CD8-positive, alpha-beta memory T cell (primary cell): Measurements from ENCODE around the gene GK2. TPM values are rescaled to one million over a fixed set of nuclear protein-coding genes. Genes with fewer than 3 reads are reported as not detected.

Experiments used
- CTCF ChIA-PET: fragments of 350-600 bp; sonication (Branson Sonifier 250); formaldehyde crosslinking; loops from one replicate; lab custom pipeline; 2021; ENCODE audit warnings: antibody characterized with exemption; lab: Charles Lee
- POLR2A ChIA-PET: fragments of 350-600 bp; sonication (Branson Sonifier 250); formaldehyde crosslinking; loops from one replicate; lab custom pipeline; 2021; ENCODE audit warnings: antibody characterized with exemption; lab: Charles Lee
- DNase-seq, 5 donors: peaks; one replicate each; pipeline versions ENCODE4 v3.0.0 to v3.0.0-alpha.2; 2020 to 2022; ENCODE audit warnings: mixed read lengths in 1 of 5
- H3K27ac ChIP-seq: one replicate; pipeline ENCODE4 v1.7.0; 2013; ENCODE audit warnings: low read depth, mild to moderate bottlenecking, low read length, moderate library complexity
- H3K27me3 ChIP-seq: 2 replicates; pipeline ENCODE4 v1.7.0; 2013; ENCODE audit warnings: low read length, mild to moderate bottlenecking; ENCODE audit not compliant: insufficient read depth, poor library complexity, severe bottlenecking
- H3K36me3 ChIP-seq: 2 replicates; pipeline ENCODE4 v1.7.0; 2013; ENCODE audit warnings: mild to moderate bottlenecking, low read length, moderate library complexity; ENCODE audit not compliant: insufficient read depth
- H3K4me1 ChIP-seq: 2 replicates; pipeline ENCODE4 v1.7.0; 2013; ENCODE audit warnings: mild to moderate bottlenecking, low read length, moderate library complexity; ENCODE audit not compliant: insufficient read depth
- H3K4me3 ChIP-seq: 2 replicates; pipeline ENCODE4 v1.7.0; 2013; ENCODE audit warnings: mild to moderate bottlenecking, low read length
- H3K9me3 ChIP-seq: 2 replicates; pipeline ENCODE4 v1.7.0; 2013; ENCODE audit warnings: mild to moderate bottlenecking, low read length
- H3K27ac Mint-ChIP-seq, 8 donors: one replicate each; pipeline ENCODE4 v1.8.0; 2020 to 2021; ENCODE audit warnings: mixed read lengths in 8 of 8, mild to moderate bottlenecking in 6 of 8, inconsistent platforms in 3 of 8, moderate library complexity in 3 of 8
- H3K27me3 Mint-ChIP-seq, 2 donors: one replicate each; pipeline ENCODE4 v1.8.0; 2020 to 2021; ENCODE audit warnings: mixed read lengths in 2 of 2, mild to moderate bottlenecking in 1 of 2, moderate library complexity in 1 of 2
- H3K36me3 Mint-ChIP-seq, 3 donors: one replicate each; pipeline ENCODE4 v1.8.0; 2020 to 2021; ENCODE audit warnings: mixed read lengths in 3 of 3, inconsistent platforms in 1 of 3, mild to moderate bottlenecking in 1 of 3
- H3K4me1 Mint-ChIP-seq, 3 donors: one replicate each; pipeline ENCODE4 v1.8.0; 2020 to 2021; ENCODE audit warnings: mixed read lengths in 3 of 3, inconsistent platforms in 1 of 3, mild to moderate bottlenecking in 1 of 3
- H3K4me3 Mint-ChIP-seq, 7 donors: one replicate each; pipeline ENCODE4 v1.8.0; 2020 to 2021; ENCODE audit warnings: mixed read lengths in 7 of 7, mild to moderate bottlenecking in 6 of 7, moderate library complexity in 4 of 7, inconsistent platforms in 2 of 7
- H3K9me3 Mint-ChIP-seq, 5 donors: one replicate each; pipeline ENCODE4 v1.8.0; 2020 to 2022; ENCODE audit warnings: mixed read lengths in 5 of 5, mild to moderate bottlenecking in 3 of 5, moderate library complexity in 2 of 5, inconsistent platforms in 1 of 5
- polyA plus RNA-seq: library from polyadenylated mRNA; unstranded; fragments of 300-500 nt; fragmentation: Illumina TruSeq; gene quantifications from one replicate; pipeline ENCODE4 v1.2.3, GENCODE V29; 2021
- total RNA-seq, 2 experiments: library from RNA; stranded (reverse); gene quantifications; one replicate each; pipeline ENCODE4 v1.2.3, GENCODE V29; 2021

GK2 gene
- total and polyA plus RNA-seq, 3 experiments from 2014 or later, result not detected

DNA sequence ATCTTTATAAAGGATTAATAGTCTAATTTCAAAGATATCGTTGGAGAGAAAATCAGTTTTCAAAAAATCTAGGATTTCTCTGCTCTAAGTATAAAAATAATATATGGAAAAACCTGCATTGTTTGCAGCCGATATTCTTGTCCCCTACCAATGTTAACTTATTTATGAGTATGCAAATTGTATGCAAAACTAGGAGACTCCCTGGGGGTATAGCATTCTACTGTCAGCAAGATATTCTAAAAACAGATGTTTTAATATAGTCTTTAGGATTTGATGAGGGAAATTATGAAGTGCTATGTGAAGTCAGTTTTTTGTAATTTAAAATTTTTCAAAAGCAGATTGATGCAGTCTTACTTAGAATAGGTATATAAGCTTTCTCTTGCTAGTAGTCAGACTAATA lies 40.9 kb downstream of the GK2 start:
- ChIA-PET POLR2A (no interaction called here), CTCF (no interaction called here)
- no peaks in the 10 kb centered on the region for H3K36me3 ChIP-seq
- no peaks in the 10 kb centered on the region for H3K4me1 ChIP-seq
- no peaks in the 10 kb centered on the region for H3K27me3 ChIP-seq
- no peaks in the 10 kb centered on the region for H3K9me3 ChIP-seq
- Mint-ChIP-seq H3K36me3 (no peaks in the 10 kb centered on the region), H3K4me3 (no peak overlapping the region), H3K9me3 (peaks cover 0 to 2% (median 0%) of the 10 kb centered on the region in 5 donors), H3K4me1 (no peaks in the 10 kb centered on the region), H3K27me3 (no peaks in the 10 kb centered on the region), H3K27ac (no peak overlapping the region)
- H3K27ac ChIP-seq, result no peak overlapping the region
- DNase-seq, result no peak
- H3K4me3 ChIP-seq, result no peak overlapping the region

DNA sequence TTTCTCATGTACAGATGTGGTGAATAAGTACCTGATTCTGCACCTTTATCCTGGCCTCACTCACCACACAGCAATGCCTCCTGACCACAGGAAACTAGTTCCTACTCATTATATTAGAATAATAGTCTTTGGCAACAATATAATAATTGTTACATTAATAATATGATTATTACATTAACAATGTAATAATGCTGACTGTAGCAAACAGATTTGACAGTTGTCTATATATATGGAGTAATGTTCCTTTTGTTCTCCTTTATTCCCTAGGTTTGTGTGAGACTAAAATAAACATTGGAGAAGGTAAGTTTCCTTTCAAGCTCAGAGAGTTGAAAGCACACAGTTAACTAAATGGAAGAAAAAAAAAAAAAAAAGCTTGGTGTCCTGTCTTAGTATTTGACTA lies 41.6 kb downstream of the GK2 start:
- no peaks in the 10 kb centered on the region for H3K36me3 ChIP-seq
- DNase-seq, result no peak
- H3K27ac ChIP-seq, result no peak overlapping the region
- Mint-ChIP-seq H3K27me3 (no peaks in the 10 kb centered on the region), H3K27ac (peak overlapping the region in 1 of 8 donors; percentile 50), H3K36me3 (no peaks in the 10 kb centered on the region), H3K9me3 (peaks cover 0 to 2% (median 0%) of the 10 kb centered on the region in 5 donors), H3K4me1 (no peaks in the 10 kb centered on the region), H3K4me3 (no peak overlapping the region)
- ChIA-PET POLR2A (no interaction called here), CTCF (no interaction called here)
- no peaks in the 10 kb centered on the region for H3K9me3 ChIP-seq
- H3K27me3 ChIP-seq, result no peaks in the 10 kb centered on the region
- no peaks in the 10 kb centered on the region for H3K4me1 ChIP-seq
- H3K4me3 ChIP-seq, result no peak overlapping the region

DNA sequence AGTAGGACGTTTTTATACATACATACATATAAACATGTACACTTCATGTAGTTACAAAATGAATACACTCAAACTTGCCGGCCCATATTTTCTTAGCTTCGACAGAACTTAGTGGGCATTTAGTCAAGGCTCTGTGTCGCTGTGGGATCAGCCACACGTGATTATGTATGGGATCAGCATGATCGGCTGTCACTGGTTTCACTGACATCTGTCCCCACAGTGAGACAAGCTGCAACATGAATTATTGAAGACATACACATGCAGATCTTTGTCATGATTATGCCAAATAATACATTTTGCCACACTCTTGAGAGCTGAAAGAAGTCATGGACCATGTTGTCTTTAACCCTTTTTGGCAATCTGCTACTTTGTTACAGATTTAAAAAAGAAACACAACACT lies 44.0 kb downstream of the GK2 start:
- Mint-ChIP-seq H3K9me3 (no peaks in the 10 kb centered on the region), H3K4me3 (no peak overlapping the region), H3K27me3 (no peaks in the 10 kb centered on the region), H3K27ac (no peak overlapping the region), H3K4me1 (no peaks in the 10 kb centered on the region), H3K36me3 (no peaks in the 10 kb centered on the region)
- no peak for DNase-seq
- no peak overlapping the region for H3K27ac ChIP-seq
- H3K27me3 ChIP-seq, result no peaks in the 10 kb centered on the region
- no peak overlapping the region for H3K4me3 ChIP-seq
- ChIA-PET POLR2A (no interaction called here), CTCF (no interaction called here)
- no peaks in the 10 kb centered on the region for H3K9me3 ChIP-seq
- H3K4me1 ChIP-seq, result no peaks in the 10 kb centered on the region
- H3K36me3 ChIP-seq, result no peaks in the 10 kb centered on the region

DNA sequence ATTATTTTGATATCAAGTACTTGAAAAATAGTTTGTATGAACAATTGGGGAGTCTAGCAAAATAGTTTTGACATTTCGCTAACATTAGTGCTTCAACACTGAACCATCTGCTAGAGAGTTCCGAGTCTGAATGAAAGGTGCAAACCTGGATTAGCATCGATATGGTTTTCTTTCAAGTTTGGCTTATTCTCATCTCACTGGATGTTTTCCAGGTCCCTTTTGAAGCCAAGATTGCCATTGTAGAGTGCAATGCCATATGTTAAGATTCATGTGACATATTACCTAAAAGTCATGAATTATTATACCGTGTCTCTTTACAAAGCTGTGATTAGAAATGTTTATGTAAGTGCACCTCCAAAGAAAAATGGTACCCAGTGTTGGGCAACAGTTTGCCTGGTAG lies 45.4 kb downstream of the GK2 start:
- H3K4me1 Mint-ChIP-seq, result no peaks in the 10 kb centered on the region
- no peak overlapping the region for H3K27ac Mint-ChIP-seq
- H3K9me3 ChIP-seq, result no peaks in the 10 kb centered on the region
- no peaks in the 10 kb centered on the region for H3K27me3 ChIP-seq
- H3K9me3 Mint-ChIP-seq, result peaks cover 0 to 3% (median 0%) of the 10 kb centered on the region in 5 donors
- H3K36me3 Mint-ChIP-seq, result no peaks in the 10 kb centered on the region
- POLR2A ChIA-PET, result no interaction called here
- no peaks in the 10 kb centered on the region for H3K36me3 ChIP-seq
- H3K4me3 Mint-ChIP-seq, result no peak overlapping the region
- H3K27me3 Mint-ChIP-seq, result no peaks in the 10 kb centered on the region
- H3K4me1 ChIP-seq, result no peaks in the 10 kb centered on the region
- no peak for DNase-seq
- H3K4me3 ChIP-seq, result no peak overlapping the region
- CTCF ChIA-PET, result no interaction called here
- H3K27ac ChIP-seq, result no peak overlapping the region

DNA sequence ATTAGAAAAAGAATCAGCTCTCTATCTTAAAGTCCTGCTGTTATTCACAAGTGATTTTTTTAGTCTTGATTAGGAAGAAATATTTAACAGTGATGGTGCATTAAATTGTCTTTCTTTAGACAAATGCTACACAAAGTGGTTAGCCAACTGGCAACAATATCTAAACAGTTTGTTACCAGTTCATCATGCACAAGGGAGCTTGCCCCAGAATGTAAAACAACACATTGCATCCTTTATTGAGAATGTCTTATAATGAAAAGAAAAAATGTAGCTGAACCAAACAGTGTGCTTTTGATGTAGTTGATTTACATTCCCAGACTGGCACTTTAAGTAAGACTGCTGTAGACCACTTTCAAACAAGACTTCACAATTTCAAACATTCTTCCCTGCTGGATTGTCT lies 48.0 kb downstream of the GK2 start:
- H3K27me3 ChIP-seq, result no peaks in the 10 kb centered on the region
- no peak overlapping the region for H3K27ac ChIP-seq
- no peak overlapping the region for H3K4me3 ChIP-seq
- Mint-ChIP-seq H3K36me3 (no peaks in the 10 kb centered on the region), H3K4me1 (no peaks in the 10 kb centered on the region), H3K27ac (no peak overlapping the region), H3K9me3 (peaks cover 0 to 6% (median 0%) of the 10 kb centered on the region in 5 donors), H3K4me3 (no peak overlapping the region), H3K27me3 (no peaks in the 10 kb centered on the region)
- no peak for DNase-seq
- no peaks in the 10 kb centered on the region for H3K9me3 ChIP-seq
- no peaks in the 10 kb centered on the region for H3K4me1 ChIP-seq
- ChIA-PET CTCF (no interaction called here), POLR2A (no interaction called here)
- no peaks in the 10 kb centered on the region for H3K36me3 ChIP-seq

DNA sequence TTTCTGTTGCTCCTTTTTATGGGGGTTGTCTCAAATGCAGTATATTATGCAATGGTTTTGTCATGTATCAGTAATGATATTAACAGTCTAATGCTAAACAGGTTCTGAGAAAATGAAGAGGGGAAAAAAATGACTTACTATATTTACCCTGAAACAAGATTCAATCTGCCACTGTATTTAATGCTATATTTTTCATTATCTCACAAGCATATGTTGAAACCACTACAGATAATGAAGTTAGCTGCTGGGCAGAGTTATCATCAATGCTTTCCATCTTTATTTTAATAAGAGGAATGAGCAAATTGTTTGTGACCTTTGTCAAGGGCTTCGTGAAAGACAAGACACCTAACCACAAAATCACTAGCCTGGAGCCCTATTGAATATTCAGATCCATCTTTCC lies 49.6 kb downstream of the GK2 start:
- Mint-ChIP-seq H3K4me3 (no peak overlapping the region), H3K4me1 (no peaks in the 10 kb centered on the region), H3K27ac (no peak overlapping the region), H3K27me3 (no peaks in the 10 kb centered on the region), H3K9me3 (peaks cover 0 to 6% (median 0%) of the 10 kb centered on the region in 5 donors), H3K36me3 (no peaks in the 10 kb centered on the region)
- no peak overlapping the region for H3K27ac ChIP-seq
- H3K9me3 ChIP-seq, result no peaks in the 10 kb centered on the region
- ChIA-PET POLR2A (no interaction called here), CTCF (no interaction called here)
- H3K36me3 ChIP-seq, result no peaks in the 10 kb centered on the region
- no peak overlapping the region for H3K4me3 ChIP-seq
- no peaks in the 10 kb centered on the region for H3K27me3 ChIP-seq
- H3K4me1 ChIP-seq, result no peaks in the 10 kb centered on the region
- no peak for DNase-seq

DNA sequence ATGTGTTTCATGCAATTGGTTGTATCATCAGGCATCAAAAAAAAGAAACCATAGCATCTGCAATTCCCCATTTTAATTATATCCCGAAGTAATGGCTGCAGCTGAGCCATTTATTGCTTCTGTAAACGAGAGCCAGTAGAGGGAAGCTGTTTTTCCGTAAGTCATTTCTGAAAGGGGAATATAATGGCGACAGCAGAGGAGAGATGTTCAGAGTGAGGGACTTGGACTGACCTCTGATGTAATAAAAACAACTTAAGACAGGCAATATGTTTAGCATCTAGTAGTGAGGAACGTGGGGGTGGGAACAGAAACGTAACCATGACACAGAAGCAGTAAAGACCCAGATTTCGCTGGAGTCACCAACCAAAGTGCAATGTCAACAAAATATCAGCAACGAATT lies 50.7 kb downstream of the GK2 start:
- no peaks in the 10 kb centered on the region for H3K9me3 ChIP-seq
- no peak overlapping the region for H3K4me3 ChIP-seq
- H3K9me3 Mint-ChIP-seq, result peaks cover 0 to 6% (median 0%) of the 10 kb centered on the region in 5 donors
- H3K27me3 ChIP-seq, result no peaks in the 10 kb centered on the region
- no peaks in the 10 kb centered on the region for H3K36me3 Mint-ChIP-seq
- peak overlapping the region in 1 of 8 donors; percentile 34 for H3K27ac Mint-ChIP-seq
- H3K4me1 Mint-ChIP-seq, result no peaks in the 10 kb centered on the region
- POLR2A ChIA-PET, result no interaction called here
- H3K27me3 Mint-ChIP-seq, result no peaks in the 10 kb centered on the region
- no peak overlapping the region for H3K4me3 Mint-ChIP-seq
- H3K27ac ChIP-seq, result no peak overlapping the region
- CTCF ChIA-PET, result no interaction called here
- DNase-seq, result no peak
- H3K4me1 ChIP-seq, result no peaks in the 10 kb centered on the region
- no peaks in the 10 kb centered on the region for H3K36me3 ChIP-seq
